Stimulated activated CD8-positive, alpha-beta memory T cell treated with anti-CD3 and anti-CD28 coated beads, Interleukin-12 subunit alpha, Interleukin-12 subunit beta, amount 100 ng/mL, for 4 hours (primary cell): ENCODE results near the gene TRIM52.
"Not testable (repeated sequence)": the region's sequence is repeated elsewhere in the genome, so short reads cannot be mapped to it uniquely, and the experiment has no call there.

Experiments used
- DNase-seq: peaks from one replicate; pipeline ENCODE4 v3.0.0-alpha.2; 2020; ENCODE audit warnings: low read depth

Gene TRIM52

DNA sequence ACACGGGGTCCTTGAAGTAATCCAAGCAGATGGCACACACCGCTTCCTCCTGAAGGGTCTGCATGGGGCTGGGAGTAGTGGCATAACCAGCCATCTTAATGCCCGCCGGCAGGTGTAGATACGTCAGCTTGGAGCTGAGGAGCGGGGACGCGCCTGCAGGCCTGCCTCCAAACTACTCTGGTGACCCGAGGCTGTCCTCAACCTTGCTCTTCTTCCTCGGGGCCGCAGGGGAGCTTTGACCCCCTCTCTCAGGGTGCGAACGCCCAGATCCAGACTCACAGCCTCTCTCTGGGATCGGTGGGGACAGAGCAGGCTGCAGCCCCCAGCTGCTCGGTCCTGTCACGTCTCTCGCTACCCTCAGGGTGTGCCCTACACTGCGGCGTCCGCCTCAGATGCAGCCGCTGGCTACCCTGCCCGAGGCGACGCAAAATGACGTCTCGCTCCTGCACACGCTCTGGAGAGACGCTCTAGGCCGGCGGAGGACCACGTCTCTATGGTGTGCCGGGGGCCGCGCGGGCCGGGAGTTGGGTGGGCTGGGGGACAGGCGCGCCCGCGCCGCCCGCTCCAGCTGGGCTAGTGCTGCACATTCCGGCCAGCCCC is at the start of gene TRIM52:
TRIM52 (minus strand) TSS at position 424 of the 600 bp plus-strand sequence; CDS start at position 94, 330 bp downstream.
- peak; percentile 79 for DNase-seq

DNA sequence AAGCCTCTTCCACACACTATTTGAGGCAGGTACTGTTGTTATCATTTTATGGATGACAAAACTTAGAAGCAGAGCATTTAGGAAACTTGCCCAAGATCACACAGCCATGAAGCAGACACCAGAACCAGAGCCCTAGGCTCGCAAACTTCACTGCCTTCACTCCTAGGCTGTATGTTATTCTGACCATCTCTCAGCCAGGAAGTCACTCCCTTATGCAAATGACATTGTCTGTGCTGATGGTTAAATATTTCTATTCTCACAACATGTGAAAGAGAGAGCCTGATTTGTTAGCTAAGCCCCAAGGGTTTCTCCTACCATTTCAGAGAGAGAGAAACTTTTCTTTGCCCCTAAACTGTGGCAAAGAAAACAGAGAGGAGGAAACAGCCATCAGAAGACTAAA is 26.4 kb upstream of the TRIM52 start:
- DNase-seq = not testable (repeated sequence)

DNA sequence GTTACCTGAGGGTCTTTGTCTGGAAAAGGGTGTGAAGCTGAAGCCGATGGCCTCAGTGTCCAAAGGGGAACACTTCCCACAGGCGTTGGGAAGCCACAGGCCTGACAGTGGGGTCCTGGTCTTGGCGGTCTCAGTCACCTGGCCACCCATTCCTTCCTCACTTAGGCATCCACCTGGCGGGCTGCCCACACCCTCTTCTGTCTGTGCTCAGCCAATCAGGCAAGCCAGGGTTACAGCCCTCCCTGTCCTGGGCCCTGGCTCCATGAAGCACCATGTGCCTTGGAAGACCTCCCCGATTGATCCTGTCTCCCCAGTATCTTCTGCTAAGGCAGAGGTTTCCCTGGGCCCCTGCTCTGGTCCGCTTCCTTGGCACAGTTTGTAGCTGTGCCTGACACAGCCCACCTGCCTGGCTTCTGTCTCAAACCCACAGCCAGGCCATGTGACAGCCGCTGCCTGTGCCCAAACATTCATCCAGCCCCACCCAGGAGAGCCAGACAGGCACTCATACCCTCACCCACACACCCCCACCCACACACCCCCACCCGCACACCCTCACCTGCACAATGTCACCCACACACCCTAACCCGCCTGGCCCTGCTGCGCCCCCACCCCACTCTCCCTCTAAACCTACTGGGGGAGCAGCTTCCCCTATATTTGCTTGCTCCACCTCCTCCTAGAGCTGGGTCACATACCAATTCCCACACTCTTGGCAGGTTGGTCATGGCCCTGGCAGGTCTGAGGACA is 25.2 kb upstream of the TRIM52 start:
- not testable (repeated sequence) for DNase-seq

DNA sequence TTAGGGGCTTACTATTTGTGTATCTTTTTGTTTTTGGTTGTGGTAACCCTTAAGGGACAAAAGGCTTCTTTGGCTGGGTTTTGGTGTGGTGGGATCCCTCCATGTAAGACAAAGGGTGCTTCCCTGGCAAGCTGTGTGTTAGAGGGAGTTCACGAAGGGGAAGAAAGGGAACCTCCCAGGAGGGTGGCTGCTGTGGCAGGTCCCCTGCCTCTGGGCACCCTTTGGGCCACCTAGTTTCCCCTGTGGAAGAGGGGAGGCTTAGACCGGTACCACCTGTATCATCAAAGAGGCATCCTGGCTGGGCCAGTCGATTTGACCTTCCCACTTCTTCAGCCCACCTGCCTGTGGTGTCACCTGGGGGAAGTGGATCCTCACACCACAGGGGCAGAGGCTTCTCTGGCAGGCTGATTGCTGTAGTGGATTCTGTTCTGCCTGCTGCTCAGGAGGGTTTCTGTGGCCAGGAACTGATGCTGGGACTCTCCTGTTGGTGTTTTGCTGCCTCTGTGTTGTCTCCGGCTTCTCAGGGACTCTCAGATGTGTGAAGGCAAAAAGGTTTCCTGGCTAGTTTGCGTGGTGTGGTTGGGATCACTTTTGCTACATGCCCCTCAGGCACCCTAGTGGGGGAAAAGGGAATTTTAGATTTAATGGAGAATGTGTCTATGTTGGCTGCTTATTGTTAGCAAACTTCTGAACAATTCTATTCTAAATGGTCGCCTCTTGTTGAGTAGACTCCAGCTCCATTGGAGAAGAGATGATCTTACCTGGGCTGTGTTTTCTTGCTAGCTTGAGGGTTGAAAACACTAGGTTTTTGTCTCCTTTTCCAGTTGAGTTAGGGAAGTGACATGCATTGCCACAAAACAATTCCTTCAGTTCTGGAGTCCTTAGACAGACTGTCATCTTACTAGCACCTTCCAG is 23.2 kb upstream of the TRIM52 start:
- DNase-seq = not testable (repeated sequence)

DNA sequence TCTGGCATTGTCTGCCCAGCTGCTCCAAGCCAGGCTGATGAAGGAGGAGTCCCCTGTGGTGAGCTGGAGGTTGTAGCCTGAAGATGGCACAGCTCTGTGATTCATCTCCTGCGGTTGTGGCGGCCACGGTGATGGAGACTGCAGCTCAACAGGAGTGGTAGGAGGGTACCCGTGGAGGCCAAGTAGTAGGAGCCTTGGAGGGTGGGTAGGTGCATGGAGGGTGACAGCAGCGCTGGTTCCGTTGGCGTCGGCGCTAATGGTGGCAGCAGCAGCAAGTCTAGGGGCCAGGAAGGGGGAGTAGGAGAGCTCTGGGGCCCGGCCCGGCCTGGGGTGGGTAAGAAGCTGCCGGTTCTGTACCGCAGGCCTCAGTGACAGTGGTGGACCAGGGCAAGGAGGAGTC is 22.4 kb upstream of the TRIM52 start:
- DNase-seq = no peak

DNA sequence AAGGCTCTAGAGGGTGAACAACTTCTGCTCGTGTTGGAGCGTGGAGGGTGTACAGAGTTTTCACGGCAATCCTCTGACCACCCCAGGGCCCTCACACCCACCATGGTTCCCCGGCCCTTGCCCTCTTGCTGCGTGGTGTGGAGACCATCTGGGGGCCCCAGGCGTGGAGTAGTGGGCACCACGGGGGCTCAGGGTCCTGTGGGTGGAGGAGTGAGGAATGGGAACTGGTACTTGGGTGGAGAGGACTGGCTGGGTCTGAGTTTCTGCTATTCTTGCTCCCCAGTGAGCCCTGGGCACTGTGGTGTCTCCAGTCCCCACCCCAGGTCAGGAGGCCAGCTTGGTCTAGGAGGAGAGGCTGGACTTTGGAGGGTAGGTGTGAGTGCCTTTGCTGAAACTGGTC is 21.9 kb upstream of the TRIM52 start:
- no peak for DNase-seq

DNA sequence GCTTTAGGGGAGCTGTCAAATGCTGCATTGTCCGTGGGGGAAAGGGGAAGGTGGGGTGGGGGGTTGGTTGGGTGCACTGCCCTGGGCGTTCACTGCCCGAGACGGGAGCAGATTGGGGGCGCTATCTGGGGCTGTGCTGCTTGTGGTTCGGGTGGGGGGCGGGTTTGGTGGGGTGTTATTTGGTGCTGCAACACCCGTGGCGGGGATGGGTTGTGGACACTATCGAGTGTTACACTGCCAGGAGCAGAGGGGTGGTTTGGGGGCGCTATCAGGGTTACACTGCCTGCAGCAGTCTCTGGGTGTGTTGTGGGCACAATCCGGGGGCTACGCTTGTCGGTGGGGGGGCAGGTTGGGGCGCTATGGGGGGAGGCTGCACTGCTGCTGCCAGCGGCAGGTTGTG is 21.5 kb upstream of the TRIM52 start:
- not testable (repeated sequence) for DNase-seq

DNA sequence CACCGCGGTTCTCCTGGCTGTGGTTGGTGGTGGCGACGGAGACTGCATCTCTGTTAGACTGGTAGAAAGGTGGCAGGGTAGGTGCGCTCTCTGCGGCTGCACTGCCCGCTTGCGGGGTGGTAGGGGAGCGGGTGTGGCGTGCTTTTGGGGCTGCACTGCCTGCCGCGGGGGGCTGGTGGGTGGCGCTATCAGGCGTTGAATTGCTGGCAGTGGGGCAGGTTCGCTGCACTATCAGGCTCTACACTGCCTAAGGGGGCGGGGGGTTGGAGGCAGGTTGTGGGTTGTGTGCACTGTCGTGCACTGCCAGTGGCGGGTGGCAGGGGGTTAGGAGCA is 21.0 kb upstream of the TRIM52 start:
- no peak for DNase-seq

DNA sequence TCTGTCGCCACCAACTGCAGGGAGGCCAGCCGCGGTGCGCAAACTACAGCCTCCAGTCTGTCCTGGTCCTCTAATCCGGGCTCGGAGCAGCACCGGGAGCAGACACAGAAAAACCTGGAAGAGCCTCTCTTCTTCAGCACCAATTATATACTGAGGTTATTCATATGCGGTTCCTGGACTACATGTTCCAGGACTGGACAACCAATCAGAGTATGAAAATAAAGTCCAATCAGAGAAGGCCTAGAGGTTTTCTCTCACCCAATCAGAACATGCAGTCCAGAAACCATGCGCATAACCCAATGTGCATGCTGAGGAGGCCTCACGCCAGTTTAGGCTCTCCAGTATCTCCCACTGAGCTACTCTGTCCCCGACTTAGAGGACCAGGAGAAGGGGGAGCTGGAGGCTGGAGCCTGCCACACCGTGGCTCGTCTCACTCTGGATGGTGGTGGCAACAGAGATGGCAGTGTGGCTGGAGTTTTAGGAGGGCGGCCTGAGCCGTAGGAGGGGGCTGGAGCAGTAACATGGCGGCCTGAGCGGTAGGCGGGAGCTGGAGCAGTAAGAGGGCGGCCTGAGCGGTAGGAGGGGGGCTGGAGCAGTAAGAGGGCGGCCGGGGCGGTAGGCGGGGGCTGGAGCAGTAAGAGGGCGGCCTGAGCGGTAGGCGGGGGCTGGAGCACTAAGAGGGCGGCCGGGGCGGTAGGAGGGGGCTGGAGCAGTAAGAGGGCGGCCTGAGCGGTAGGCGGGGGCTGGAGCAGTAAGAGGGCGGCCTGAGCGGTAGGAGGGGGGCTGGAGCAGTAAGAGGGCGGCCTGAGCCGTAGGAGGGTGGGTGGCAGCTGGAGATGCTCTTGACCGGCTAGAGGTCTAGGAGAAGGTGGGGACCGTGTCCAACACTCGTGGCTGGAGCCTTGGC is 20.4 kb upstream of the TRIM52 start:
- DNase-seq = no peak

DNA sequence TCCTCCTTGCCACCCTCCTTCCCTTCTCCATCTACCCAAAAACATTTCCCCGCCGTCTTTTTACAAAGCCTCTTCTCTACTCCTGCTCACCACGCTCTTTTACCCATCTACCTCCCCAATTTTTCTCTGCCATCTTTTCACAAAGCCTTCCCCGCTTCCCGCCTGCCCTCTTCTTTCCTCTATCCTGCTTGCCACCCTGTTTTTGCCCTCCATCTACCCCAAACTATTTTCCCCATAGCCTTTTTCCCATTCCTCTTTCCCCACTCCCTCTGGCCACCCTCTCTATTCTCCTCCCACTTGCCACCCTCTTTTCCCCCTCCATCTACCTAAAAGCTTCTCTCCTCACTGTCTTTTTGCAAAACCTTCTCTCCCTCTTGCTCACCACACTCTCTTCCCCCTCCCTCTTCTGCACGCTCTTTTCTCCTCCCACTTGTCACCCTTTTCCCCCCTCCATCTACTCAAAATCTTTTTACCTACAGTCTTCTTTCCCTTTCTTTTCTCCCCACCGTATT is 19.4 kb upstream of the TRIM52 start:
- no peak for DNase-seq

DNA sequence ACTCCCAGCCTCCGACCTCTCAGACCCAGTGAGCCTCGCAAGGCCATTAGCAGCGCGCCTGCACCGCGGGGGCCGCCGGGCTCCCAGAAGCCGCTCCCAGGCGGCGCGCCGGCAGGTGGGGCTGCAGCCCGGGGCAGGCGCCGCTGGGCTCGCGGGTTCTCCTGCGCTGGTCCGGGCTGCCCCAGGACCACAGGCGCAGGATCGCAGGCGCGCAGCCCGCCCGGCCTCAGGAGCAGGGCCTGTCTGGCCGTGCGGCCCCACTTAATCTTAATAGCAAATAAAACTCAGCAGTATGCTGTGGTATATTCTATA is 12.4 kb upstream of the TRIM52 start:
- DNase-seq = not testable (repeated sequence)

DNA sequence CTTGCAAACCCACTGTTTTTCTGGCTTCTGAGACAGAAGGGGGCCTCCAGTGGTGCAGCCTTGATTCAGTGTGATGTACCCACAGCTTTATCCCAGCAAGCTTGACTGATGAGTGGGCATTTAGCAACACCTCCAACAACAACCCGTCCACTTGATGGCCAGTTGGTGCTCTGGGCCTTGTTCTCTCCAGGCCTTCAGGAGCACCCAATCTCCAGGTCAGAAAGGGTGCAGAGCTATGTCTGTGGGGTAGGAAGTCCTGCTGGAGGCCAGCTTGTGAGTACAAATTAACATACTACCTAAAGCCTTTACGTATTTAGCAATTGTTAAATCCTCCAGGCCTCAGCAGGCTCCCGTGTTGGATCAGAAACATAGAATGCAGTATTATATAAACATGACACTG is 10.1 kb upstream of the TRIM52 start:
- DNase-seq = no peak

DNA sequence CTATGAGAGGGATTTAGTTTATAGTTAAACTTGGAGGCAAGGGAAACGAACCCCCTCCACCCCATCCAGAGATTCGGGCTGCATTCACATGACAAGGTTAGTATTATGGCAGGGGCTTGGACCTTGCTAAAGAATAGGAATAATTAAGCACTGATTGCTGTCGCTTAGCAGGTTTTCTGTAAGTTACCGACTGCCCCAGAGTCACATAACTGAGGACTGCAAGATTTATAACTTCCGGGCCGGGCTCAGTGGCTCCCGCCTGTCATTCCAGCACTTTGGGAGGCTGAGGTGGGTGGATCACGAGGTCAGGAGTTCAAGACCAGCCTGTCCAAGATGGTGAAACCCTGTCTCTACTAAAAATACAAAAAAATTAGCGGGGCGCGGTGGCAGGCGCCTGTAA is 7.0 kb upstream of the TRIM52 start:
- DNase-seq = not testable (repeated sequence)

DNA sequence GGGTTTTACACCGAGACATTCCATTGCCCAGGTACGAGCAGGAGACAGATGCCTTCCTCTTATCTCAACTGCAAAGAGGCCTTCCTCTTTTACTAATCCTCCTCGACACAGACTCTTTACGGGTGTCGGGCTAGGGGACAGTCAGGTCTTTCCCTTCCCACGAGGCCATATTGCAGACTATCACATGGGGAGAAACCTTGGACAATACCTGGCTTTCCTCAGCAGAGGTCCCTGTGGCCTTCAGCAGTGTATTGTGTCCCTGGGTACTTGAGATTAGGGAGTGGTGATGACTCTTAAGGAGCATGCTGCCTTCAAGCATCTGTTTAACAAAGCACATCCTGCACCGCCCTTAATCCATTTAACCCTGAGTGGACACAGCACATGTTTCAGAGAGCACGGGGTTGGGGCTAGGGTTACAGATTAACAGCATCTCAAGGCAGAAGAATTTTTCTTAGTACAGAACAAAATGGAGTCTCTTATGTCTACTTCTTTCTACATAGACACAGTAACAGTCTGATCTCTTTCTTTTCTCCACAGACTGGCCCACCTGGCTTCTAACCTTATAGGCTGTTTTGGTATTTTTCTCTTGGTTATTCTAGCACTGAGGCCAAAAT is 6.5 kb upstream of the TRIM52 start:
- DNase-seq = not testable (repeated sequence)

DNA sequence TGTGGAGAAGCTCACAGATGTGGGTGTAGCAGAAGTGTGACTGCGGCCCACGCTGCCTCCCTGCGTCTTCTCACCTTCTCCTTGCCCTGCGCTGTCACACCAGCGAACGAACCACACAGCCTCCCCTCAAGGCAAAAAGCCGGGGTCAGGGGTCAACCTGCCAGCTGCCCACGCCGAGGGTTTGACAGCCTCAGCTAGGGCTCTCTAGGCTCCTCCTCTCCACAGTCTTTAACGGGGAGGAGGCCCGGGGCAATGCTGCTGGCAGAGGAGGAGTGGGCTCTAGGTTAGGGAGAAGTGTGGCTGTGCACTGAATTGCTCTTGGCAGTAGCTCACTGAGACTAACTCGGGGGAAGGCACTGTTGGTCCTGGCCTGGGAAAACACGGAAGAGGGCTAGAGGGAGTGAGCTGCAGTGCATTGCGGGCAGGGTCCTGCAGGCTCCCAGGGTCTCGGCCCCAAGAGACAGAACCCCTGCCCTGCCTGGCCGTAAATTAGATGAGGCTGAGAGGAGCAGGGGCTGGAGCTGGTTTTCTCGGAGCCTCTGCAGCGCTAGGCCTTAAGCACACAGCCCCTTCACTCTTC is 4.2 kb upstream of the TRIM52 start:
- peak; percentile 52 for DNase-seq

DNA sequence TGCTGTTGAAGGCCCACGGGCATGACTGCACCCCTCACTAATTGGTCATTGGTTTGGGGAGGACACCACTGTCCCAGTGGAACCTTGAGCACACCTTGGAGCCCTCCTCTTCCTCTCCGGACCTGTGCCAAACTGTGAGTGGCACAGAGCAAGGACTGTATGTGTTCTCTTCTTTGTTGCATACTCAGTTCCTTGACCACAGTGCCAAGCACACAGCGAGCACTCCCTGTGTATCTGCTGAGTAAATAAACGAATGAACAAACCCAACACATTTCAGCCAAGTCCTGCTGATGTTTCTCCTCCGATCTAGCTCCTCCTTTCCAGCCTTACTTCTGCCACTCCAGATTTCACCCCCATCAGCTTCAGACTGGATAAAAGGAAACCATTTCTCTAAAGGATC is 2.7 kb upstream of the TRIM52 start:
- no peak for DNase-seq

DNA sequence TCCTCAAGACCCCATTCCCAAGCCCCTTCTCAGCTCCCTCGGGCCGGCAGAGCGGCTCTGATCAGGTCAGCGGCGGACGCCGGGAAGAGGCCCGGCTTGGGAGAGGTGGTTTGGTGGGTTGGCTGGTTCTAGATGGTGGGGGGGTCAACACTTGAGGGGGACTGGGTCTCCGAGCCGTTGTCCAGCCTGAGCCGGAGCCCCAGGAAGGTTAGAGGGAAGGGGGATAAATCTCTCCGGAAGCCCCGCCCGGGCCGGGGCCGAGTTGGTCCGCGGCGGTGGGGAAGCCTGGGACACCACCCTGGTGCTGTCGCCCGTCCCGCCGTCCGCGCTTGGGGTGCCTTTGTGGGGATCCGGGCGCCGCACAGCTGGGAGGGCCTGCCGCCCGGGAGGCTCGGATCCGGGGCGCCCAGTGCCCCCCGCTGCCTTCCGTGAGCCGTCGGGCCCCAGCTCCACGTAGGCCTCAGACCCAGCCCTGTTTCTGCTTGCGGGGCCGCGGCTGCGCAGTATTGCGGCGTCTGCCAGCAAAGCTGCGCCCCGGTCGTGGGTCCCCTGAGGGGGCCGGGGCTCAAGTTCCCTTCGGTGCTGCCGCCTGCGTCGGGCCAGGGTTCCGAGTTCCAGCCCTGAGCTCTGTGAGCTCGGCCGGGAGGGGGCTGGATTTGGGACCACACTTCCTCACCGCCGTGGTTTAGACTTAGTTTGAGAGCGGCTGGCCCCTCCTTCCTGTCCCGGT is 542 bp upstream of the TRIM52 start:
- peak; percentile 58 for DNase-seq

DNA sequence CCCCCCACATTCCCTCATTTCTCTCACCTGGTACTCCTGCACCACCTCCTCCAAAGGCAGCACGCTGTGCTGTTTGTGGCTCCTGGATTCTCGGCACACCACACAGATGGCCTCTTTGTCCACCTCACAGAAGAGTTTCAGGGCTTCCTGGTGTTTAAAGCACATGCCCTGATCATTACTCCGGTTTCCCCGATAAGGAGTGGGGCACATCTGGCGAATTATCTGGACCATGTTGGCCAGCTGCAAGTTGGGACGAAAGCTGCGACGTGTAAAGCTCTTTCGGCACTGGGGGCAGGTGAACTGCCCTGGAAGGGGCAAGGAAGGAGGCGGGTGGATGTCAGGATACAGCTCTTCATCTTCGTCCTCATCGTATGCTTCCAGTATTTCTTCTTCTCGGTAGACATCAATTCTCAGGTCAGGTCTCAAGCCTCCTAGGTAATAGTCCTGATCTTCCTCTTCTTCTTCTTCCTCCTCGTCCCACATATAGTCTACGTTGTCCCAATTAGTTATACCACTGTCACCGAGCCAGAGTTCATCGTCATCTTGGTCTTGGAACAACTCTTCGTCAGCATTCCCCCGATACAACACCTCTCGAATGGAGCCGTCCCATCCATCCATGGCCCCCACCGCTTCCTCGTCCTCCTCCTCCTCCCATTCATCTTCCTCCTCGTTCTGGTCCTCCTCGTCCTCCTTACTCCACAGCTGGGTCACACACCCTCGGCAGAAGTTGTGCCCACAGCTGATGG is 796 bp downstream of the TRIM52 start:
- DNase-seq = no peak

DNA sequence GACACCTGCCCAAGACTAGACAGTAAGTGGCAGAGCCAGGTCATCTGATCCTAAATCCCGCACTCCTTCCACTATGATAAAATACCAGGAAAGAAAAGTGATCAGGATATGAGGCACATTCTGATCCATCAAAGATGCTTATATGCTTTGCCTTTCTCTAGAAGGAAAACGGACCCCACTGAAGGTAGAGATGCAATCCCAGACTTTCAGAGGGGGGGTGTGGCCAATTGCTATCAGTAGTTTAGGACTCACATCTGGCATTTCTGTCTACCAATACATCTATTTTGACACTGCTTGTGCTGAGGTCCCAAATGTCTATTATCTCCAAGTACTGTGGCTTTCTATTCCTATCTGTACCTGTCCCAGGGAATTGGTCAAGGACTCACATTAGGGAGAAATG is 1.7 kb downstream of the TRIM52 start:
- DNase-seq = no peak

DNA sequence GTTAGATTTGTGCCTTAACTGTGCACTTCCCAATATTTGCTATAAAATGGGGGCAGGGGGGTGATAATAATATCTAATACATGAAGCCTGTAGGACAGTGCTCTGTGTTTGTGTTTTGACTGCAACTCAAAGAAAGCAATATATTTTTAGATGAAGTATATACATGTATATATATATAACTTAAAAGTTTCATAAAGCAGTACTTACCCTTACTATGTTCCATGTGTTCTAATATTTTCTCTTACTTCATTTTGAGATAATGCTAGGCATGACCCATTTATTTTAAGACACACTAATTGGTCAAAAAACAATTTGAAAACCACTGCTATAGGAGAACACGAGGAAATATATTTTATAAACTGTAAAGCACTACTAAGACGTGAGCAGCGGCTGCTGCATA is 2.4 kb downstream of the TRIM52 start:
- DNase-seq = no peak
